ENCODE data around the gene SLC37A3.
"Not testable (repeated sequence)": the region's sequence is repeated elsewhere in the genome, so short reads cannot be mapped to it uniquely, and the experiment has no call there.

SLC37A3 gene

DNA sequence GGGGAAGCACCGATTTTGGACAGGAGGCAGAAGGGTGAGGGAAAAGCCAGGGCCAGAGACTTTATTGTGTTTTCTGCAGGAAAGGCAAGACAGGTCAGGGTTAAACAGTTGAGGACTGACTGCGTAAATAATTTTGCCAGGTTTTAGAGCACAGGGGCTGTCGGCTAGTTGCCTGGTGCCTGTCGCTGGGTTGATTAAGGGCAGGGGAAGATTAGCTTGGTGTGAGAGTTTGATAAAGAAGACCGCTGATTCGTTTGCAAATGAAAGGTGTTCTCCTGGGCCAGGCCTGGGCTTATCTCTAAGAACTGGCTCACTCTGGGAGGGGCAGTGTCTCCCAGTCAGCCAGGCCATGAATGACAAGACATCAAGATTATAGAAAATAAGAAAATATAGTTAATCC lies 75.6 kb downstream of the SLC37A3 start:
- no peak overlapping the region for H3K4me3 ChIP-seq (ENCODE audit: low read depth, low read length)
- TF ChIP-seq, protein P1, sequence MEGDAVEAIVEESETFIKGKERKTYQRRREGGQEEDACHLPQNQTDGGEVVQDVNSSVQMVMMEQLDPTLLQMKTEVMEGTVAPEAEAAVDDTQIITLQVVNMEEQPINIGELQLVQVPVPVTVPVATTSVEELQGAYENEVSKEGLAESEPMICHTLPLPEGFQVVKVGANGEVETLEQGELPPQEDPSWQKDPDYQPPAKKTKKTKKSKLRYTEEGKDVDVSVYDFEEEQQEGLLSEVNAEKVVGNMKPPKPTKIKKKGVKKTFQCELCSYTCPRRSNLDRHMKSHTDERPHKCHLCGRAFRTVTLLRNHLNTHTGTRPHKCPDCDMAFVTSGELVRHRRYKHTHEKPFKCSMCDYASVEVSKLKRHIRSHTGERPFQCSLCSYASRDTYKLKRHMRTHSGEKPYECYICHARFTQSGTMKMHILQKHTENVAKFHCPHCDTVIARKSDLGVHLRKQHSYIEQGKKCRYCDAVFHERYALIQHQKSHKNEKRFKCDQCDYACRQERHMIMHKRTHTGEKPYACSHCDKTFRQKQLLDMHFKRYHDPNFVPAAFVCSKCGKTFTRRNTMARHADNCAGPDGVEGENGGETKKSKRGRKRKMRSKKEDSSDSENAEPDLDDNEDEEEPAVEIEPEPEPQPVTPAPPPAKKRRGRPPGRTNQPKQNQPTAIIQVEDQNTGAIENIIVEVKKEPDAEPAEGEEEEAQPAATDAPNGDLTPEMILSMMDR (IDR thresholded peaks at IDR 0.05; ENCODE audit: borderline replicate concordance, insufficient read depth, low read depth, low read length) = no peak

DNA sequence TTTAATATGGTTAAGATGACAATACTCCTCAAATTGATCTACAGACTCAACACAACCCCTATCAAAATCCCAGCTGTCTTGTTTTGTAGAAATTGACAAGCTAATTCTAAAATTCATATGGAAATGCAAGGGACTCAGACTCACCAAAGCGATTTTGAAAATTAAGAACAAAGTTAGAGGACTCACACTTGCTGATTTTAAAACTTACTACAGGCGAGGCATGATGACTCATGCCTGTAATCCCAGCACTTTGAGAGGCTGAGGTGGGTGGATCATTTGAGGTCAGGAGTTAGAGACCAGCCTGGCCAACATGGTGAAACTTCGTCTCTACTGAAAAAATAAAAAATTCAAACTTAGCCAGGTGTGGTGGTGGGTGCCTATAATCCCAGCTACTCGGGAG lies 78.3 kb downstream of the SLC37A3 start:
- H3K4me3 ChIP-seq (ENCODE audit: low read depth, low read length) = not testable (repeated sequence)

DNA sequence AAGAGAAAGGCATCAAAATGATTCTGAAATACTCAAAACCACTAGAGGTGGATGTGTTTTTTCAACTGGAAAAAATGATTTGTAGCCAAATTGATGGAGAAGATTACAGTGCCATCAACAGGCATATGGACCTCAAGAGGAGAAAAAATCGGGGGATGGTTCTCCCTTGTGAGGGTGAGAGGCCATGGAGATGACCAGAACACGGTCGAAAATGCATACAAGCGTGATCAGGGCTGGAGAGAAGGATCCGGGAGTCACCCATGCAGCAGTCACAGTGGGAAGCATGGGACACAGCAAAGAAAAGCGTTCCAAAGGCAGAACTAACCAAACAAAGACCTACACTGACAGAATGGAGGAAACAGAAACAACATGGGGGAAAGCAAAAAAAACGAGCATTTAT lies 80.3 kb downstream of the SLC37A3 start:
- TF ChIP-seq, protein P1 (IDR thresholded peaks at IDR 0.05; ENCODE audit: borderline replicate concordance, insufficient read depth, low read depth, low read length) = no peak
- H3K4me3 ChIP-seq (ENCODE audit: low read depth, low read length) = no peak overlapping the region

DNA sequence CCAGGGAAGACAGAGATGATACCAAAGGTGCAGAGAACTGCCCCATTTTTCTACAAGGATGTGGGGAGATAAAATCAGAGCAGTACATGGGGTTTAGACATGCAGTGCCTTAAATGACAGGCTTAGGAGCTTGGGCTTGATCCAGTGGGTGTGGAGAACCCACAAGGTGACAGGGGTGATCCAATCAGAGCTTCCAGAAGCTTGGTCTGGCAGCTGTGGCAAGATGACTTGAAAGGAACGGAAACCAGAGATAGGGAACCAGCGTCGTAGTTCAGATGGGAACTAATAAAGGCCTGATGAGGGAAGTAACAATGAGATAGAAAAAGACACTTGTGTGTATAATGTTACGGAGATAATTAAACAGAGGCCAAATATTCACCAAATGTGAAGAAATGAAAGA lies 80.7 kb downstream of the SLC37A3 start:
- H3K4me3 ChIP-seq (ENCODE audit: low read depth, low read length) = no peak overlapping the region
- TF ChIP-seq, protein P1 (IDR thresholded peaks at IDR 0.05; ENCODE audit: borderline replicate concordance, insufficient read depth, low read depth, low read length) = no peak

DNA sequence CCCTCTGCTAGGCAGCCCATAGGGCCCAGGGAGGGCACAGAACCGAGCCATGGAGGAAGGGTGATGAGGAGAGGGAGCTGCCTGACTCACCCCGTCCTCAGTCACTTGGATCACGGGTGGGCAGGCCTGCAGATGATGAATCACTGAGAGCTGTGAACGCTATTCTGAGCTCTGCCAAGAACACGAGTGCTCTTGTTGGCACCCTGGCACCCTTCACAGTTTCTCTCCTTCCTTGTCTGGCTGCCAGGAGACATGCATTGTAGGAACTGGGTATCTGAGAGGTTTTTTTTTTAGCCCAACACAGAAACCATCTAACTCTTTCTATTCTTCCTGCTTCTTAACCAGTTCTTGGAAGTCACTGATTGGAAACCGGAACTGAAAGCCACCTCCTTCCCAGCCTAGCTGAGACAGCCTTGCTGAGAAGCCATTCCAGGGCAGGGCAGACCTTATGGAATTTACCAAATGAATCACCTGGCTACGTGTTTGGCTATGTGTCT lies 82.1 kb downstream of the SLC37A3 start:
- TF ChIP-seq, protein P1 (IDR thresholded peaks at IDR 0.05; ENCODE audit: borderline replicate concordance, insufficient read depth, low read depth, low read length) = no peak
- H3K4me3 ChIP-seq (ENCODE audit: low read depth, low read length) = no peak overlapping the region

DNA sequence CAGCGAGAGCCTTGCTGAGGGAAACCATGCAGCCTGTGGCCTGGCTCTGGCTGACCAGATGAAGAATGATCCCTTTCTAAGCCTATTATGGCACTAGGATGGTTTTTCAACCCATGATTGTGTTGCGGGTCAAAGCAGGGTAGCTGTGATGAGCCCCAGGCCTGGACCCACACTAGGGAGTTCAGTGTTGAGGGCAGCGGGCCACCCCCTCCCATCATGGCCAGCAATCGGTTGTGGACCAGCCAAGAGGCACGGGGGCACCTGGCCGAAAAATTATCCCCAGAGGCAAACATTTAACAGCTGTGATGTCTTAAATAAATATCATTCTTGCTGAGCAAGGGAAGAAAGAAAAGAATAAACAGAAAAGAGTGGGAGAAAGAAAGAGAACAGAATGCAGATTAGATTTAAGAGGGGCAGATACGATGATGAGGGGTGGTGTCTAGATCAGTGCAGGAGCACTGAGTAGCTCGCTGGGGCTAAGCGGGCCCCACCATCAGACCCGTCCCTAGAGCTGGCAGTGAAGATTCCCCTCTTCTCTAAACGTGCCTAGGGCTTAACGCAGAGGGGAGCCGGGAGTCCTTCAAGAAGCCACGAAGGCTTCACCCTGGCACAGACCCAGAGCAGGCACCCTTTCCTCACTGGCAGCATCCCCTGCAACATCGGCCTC lies 82.7 kb downstream of the SLC37A3 start:
- H3K4me3 ChIP-seq (ENCODE audit: low read depth, low read length) = no peak overlapping the region
- TF ChIP-seq, protein P1 (IDR thresholded peaks at IDR 0.05; ENCODE audit: borderline replicate concordance, insufficient read depth, low read depth, low read length) = no peak

DNA sequence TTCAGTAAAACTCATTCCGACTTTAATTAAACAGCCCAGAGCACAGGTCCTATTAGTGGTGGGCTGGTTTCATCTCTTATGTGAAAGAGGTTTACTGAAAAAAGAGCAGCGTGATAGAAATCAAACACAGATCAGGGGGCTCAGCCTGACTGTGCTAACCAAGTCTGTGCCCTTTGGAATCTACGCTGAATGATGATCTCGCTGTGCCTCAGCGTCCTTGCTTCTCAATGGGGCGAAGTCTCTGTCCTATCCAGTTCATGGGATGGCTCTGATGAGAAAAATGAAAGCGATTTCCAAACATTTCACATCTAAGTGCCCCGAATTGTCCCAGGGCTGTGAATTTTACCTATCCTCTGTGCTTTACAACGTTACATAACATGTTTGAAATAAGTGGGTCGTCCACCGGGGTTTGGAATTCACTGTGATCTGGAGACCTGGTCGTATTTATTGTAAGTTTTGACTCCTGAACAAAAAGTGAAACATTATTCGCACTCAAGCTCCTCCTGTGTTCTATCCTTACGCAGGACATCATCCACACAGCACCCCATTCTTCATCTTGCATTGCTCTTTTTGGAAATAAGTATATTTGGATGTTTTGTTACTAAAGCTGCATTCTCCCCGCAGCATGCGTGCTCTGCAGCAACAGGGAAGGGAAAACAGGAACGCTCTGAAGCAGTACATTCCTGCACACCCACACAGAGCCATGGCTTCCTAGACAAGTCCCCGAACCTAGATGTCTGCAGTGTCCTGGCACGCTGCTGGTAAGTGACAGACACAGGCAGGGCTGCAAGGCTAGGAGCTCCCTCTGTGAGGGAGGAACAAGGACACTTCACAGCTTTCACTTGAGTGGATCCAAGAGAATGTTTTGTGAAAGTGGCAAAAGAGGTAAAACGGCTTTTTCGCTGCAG lies 83.5 kb downstream of the SLC37A3 start:
- no peak overlapping the region for H3K4me3 ChIP-seq (ENCODE audit: low read depth, low read length)
- TF ChIP-seq, protein P1 (IDR thresholded peaks at IDR 0.05; ENCODE audit: borderline replicate concordance, insufficient read depth, low read depth, low read length) = no peak
